Measurements from ENCODE around the gene SUPT4H1. TPM values are rescaled to one million over a fixed set of nuclear protein-coding genes. Genes with fewer than 3 reads are reported as not detected.

SUPT4H1 gene
- total RNA-seq, 1 experiment from 2014 or later, result 61.2 TPM

DNA sequence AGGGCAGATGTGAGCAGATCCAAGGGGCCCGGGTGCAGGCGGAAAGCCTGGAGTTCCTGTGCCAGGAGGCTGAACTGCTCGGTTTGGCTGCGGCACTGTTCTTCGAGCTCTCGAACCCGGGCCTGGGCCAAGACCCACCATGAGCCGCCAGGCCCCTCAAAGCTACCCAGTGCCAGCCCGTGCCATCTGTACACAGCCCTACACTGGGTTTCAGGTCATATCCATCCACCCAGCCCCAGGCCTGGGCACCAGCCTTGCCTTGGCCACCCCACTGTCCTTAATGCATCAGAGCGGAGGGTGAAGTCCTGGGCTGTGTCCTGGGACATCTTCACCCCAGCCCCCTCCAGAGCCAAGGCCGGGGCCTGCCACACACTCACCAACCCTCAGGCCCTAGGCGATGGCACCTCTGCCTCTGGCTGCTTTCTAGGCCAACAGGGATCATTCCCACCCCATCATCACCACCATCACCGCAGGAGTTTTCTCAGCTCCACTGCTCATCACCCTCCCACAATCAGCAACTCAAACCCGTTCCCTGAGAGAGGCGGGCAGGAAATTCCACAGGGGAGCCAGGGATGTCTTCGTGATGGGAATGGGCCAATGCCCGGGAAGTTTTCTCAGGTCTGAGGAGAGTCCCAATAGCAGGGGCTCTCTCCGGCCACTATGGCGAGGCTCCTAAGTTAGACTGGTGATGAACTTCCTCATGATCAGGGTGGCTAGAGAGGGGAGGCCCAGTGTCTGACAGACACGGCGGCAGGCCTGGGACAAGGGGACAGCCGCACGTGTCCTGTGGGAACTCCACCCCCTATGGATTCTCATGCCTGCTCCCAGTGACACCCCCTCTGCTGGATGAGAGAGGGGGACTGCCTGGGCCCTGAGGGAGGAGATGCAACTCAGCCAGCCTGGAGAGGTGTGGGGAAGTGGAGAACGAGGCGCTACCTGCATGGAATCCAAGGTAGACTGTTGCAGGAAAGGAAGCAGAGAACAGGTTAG lies 32.5 kb downstream of the SUPT4H1 start:
- no peak overlapping the region for H3K27ac ChIP-seq
- H3K27me3 ChIP-seq, result no peaks in the 10 kb centered on the region
- no peak for DNase-seq
- H3K4me3 ChIP-seq, result no peak overlapping the region
- H3K9me3 ChIP-seq (replicated peaks), result no peaks in the 10 kb centered on the region
- peaks cover 3% of the 10 kb centered on the region; the same call in 1 of the 2 replicates for H3K4me1 ChIP-seq
- no peaks in the 10 kb centered on the region for H3K36me3 ChIP-seq

DNA sequence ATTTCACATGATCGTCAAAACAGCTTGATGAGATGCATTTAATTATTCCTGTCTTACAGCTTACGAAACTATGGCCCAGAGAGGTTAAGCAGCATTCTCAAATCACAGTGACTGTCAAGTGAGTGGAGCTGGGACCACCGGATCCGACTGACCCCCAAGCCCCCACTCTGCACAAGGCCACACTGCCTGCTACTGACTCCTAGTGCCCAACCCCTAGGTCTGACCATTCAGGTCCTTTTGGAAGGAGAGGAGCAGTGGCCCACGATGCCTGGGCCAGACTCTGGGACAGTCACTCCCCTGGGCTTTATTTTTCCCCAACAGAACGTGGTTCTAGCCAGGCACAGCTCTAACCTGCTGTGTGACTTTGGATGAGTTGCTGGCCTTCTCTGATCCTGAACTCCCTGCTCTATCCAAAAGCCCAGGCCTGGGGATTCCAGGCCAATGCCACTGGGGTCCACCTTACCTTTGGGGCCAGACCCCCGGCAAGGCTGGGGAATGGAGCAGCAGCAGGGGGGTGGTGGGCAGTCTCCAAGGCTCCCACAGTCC lies 33.3 kb downstream of the SUPT4H1 start:
- Histone ChIP-seq H3K27me3 (no peaks in the 10 kb centered on the region), H3K4me1 (peaks cover 10% of the 10 kb centered on the region), H3K36me3 (no peaks in the 10 kb centered on the region), H3K27ac (no peak overlapping the region), H3K4me3 (no peak overlapping the region), H3K9me3 (replicated peaks) (no peaks in the 10 kb centered on the region)
- DNase-seq, result no peak

DNA sequence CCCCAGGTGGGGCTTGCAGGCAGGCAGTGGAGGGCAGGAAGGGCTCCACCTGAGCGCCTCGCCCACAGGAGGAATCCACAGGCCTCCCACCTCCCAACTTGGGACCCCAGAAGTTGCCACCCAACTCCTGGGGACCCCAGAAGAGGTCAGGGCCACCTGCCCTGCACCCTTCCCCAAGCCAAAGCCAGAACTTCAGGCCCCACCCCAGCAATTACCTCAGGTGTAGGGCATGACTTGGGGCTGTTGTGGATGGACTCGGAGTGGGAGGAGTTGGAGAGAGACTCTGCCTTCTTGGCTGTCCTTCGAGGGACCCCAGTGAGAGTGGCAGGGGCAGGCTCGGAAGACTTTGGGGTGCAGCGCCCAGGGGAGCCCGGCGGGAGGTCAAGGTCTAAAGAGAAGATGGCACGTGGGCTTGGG lies 33.9 kb downstream of the SUPT4H1 start:
- H3K27ac ChIP-seq, result no peak overlapping the region
- no peaks in the 10 kb centered on the region for H3K27me3 ChIP-seq
- H3K4me3 ChIP-seq, result no peak overlapping the region
- no peaks in the 10 kb centered on the region for H3K9me3 ChIP-seq (replicated peaks)
- DNase-seq, result no peak
- H3K4me1 ChIP-seq, result peaks cover 16% of the 10 kb centered on the region
- H3K36me3 ChIP-seq, result no peaks in the 10 kb centered on the region

DNA sequence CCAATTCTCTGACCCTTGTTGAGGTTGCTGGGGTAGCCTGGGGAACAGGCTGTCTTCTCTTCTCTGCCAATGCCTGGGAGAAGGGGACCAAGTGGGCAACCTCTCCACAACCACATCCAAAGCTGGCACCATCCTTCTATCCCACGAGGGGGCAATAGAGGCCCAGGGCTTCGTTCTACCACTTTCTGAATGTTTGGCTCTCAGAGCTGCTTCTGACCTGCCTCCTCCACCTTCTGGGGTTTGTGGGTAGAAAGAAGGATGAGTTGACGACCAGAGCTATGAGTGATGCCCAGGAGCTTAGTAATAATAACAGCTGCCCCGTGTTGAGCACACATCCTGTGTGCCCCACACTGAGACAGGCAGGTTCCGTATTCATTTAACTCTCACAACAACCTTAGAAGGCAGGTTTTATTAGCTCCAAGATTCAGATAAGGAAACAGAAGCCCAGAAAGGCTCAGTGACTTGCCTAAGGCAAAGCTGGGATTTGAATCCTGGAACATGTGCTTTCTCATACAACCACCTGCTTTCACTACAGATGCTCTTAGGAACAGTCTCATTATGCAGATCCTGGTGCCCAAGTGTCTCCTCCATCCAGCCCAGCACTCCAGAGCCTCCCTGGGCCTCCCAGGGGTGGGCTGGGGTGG lies 34.5 kb downstream of the SUPT4H1 start:
- peak; percentile 35 to 64 for DNase-seq
- H3K27ac ChIP-seq, result no peak overlapping the region
- peaks cover 16% of the 10 kb centered on the region for H3K4me1 ChIP-seq
- H3K9me3 ChIP-seq (replicated peaks), result no peaks in the 10 kb centered on the region
- no peak overlapping the region for H3K4me3 ChIP-seq
- no peaks in the 10 kb centered on the region for H3K27me3 ChIP-seq
- H3K36me3 ChIP-seq, result no peaks in the 10 kb centered on the region

DNA sequence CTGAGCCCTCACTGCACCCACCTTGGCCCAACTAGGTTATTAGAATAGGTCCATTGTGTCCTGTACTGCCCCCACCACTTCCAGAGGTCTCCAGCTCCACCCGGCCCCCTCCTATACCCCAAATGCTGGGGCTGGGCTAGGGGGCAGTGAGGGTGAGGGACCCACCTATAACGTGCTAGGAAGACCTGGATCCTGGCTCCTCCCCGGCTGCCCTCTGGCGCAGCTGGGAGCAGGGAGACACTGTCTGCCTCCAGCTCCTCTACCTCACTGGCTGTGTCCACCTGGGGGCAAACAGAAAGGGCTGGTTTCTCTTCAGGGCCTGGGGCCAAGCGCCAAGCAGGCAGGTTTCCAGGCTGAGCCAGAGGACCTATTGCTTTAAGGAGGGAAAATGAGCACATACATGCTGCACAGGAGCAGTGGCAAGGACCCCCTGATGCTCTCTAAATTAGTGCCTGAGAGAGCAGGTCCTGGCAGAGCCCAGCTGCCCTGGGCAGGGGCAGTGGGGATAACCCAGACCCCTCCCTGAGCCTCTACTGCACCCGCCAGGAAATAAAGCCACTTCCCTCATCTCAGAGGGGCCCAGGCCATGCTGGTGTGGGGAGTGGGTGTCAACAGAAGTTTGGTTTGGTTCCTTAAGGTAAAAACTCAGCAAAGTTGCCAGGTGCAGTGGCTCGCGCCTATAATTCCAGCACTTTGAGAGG lies 35.6 kb downstream of the SUPT4H1 start:
- H3K36me3 ChIP-seq, result no peaks in the 10 kb centered on the region
- no peak for DNase-seq

DNA sequence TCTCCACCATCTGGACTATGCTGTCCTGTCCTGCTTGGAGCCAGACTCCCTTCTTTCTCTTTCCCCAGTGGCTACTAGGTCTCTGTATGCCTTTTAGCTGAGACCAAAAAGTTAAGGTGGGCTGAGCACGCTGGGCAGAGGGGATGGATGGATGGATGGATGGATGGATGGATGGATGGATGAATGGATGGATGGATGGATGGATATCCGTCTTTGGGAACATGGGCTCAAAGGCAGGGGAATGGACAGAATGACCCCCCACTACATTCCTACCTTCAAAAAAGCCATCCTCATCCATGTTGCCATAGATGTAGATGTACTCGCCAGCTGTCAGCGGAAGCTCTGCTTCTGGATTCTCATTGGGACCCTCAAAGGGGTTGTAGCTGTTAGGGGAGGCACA lies 36.3 kb downstream of the SUPT4H1 start:
- Histone ChIP-seq H3K36me3 (no peaks in the 10 kb centered on the region), H3K27me3 (no peaks in the 10 kb centered on the region), H3K27ac (no peak overlapping the region), H3K9me3 (replicated peaks) (no peaks in the 10 kb centered on the region), H3K4me3 (no peak overlapping the region), H3K4me1 (peaks cover 16% of the 10 kb centered on the region)
- no peak for DNase-seq

More for the DNA sequence above, 35.6 kb downstream of the SUPT4H1 start:
- Histone ChIP-seq H3K4me3 (no peak overlapping the region), H3K27me3 (no peaks in the 10 kb centered on the region), H3K4me1 (peaks cover 16% of the 10 kb centered on the region), H3K27ac (no peak overlapping the region), H3K9me3 (replicated peaks) (no peaks in the 10 kb centered on the region)

DNA sequence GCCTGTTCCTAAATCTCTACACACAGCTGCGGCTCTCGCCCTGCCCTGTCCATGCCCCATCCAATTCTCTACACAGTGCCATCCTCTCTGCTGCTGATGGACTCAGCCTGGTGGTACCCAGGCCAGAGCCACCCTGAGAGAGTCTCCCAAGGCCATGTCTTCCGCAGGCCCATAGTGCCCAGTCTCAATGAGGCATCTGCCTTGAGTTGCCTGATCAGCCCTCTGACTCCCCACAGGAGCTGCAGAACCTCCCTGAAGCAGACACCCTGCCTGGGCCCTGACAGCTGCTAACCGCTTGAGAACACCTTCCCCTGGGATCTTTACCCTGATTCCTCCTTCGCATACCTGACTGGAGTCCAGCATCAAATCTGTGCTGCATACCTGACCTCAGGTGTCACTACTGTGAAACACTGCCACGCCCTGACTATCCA lies 36.7 kb downstream of the SUPT4H1 start:
- no peaks in the 10 kb centered on the region for H3K9me3 ChIP-seq (replicated peaks)
- no peaks in the 10 kb centered on the region for H3K27me3 ChIP-seq
- no peaks in the 10 kb centered on the region for H3K36me3 ChIP-seq
- no peak for DNase-seq
- no peak overlapping the region for H3K27ac ChIP-seq
- peaks cover 16% of the 10 kb centered on the region for H3K4me1 ChIP-seq
- H3K4me3 ChIP-seq, result no peak overlapping the region

DNA sequence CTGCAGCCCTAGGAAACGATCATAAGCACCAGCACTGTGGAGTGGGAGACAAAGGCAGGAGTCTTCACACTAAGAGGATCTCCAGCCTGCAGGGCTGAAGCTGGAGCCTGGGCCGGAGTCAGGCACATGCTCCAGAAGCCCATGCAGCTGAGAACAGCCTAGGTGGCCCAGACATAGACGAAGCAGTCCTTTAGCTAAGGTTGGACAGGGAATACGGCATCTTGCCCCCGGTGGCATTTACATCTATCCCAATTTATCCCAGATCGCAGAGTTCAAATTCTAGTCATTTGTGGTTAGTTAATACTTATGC lies 37.3 kb downstream of the SUPT4H1 start:
- Histone ChIP-seq H3K4me1 (peaks cover 16% of the 10 kb centered on the region), H3K36me3 (no peaks in the 10 kb centered on the region), H3K4me3 (no peak overlapping the region), H3K27me3 (no peaks in the 10 kb centered on the region), H3K9me3 (replicated peaks) (no peaks in the 10 kb centered on the region), H3K27ac (peak overlapping the region; percentile 48)
- no peak for DNase-seq

DNA sequence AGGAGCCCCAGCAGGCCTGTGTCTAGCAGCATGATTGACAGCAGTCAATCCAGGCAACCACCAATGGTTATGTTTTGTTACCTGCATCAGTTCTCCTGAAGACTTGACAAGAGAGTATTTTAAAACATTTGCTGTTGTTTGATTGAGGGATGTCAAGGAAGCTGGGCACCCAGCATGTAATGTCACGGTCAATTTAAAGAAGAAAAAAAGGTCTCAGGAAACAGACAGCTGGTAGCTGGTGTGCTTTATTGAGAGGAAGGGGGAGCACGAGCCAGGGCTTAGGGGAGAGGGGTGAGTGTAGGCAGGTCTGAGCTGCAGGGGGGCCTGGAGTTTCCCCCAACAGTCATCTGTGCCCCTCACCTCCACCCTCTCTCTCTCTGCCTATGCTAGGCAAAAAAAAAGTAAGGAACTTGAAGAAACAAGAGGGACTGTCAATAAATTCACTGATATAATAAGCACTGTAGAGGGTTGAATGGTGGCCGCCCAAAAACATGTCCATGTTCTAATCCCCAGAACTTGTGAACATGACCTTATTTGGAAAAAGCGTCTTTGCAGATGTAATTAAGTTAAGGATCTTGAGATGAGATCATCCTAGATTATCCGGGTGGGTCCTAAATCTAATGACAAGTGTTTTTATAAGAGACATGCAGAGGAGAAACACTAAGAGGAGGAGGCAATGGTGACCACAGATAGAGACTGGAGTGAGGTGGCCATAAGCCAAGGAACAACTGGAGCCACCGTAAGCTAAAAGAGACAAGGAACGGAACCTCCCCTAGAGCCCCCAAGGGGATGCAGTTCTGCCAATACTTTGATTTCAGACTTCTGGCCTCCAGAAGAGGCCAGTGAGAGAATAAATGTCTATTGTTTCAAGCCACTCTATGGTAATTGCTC lies 37.9 kb downstream of the SUPT4H1 start:
- no peak overlapping the region for H3K4me3 ChIP-seq
- no peaks in the 10 kb centered on the region for H3K36me3 ChIP-seq
- H3K9me3 ChIP-seq (replicated peaks), result no peaks in the 10 kb centered on the region
- peak; percentile 37 to 59 for DNase-seq
- H3K4me1 ChIP-seq, result peaks cover 16% of the 10 kb centered on the region
- no peaks in the 10 kb centered on the region for H3K27me3 ChIP-seq
- peak overlapping the region; percentile 48 for H3K27ac ChIP-seq

DNA sequence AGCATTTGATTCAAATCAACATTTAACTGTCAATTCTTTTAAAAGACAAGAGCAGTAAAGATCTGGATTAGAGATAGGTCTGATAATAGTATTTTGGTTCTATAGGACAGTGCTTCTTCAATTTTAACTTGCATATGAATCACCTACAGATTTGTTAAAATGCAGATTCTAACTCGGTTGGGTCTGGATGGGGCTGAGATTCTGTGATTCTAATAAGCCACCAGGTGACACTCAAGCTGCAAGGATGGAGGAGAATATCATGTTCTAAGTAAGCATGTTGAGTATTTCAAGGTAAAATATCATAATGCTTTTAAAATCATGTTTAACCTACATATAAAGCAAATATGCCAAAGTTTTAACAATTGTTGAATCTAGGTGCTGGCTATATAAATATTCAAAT lies 39.2 kb downstream of the SUPT4H1 start:
- Histone ChIP-seq H3K4me1 (peaks cover 16% of the 10 kb centered on the region), H3K27ac (no peak overlapping the region), H3K4me3 (no peak overlapping the region), H3K36me3 (no peaks in the 10 kb centered on the region), H3K9me3 (replicated peaks) (no peaks in the 10 kb centered on the region), H3K27me3 (no peaks in the 10 kb centered on the region; the same call in 1 of the 2 replicates)
- DNase-seq, result no peak

DNA sequence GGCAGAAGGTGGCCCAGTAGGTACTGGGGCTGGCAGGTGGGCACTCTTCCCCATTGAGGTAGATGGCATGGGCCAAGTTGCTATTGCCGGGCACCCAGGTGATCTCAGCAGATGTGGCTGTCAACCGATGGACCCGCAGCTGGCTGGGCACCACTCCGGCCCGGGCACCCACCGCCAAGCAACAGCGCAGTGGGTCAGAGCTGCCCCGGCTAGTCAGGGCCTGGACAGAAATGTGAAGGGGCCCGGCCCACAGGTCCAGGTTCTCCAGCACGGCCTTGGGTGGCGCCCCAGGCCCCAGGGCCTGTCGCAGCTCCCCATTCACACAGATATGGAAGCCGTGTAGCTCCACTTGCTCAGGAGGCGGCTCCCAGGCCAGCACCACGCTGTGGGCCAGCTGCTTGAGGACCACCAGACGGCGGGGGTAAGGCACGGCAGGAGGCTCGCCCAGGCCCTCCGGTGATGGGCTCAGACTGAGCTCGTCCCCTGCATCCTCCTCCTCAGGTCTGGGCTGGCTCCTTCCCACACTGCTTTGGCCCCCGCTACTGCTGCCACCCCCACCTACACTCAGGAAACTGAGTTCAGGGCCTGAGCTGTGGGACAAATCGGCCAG lies 39.9 kb downstream of the SUPT4H1 start:
- DNase-seq, result no peak
- Histone ChIP-seq H3K36me3 (no peaks in the 10 kb centered on the region), H3K27me3 (no peaks in the 10 kb centered on the region; the same call in 1 of the 2 replicates), H3K27ac (no peak overlapping the region), H3K9me3 (replicated peaks) (no peaks in the 10 kb centered on the region), H3K4me1 (peaks cover 16% of the 10 kb centered on the region), H3K4me3 (no peak overlapping the region)

DNA sequence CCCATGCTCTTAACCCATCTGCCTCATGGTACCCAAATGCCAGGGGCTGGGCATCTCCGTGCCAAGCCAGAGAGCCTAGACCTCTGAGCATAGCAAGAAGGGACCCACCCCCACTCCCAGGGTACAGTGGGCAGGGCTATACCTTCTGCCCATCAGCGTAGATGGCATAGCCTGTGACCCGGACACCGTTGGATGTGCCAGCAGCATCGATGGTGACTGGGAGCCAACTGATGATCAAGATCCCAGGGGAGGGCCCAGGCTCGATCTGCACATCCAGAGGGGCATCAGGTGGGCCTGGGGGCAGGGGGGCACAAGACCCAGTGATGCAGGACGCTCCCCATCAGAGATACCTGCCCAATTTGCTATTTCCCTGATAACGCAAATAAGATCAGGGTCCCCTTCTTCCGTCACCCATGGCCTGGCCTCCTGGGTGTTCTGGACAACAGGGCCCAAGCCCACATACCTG lies 40.5 kb downstream of the SUPT4H1 start:
- H3K36me3 ChIP-seq, result no peaks in the 10 kb centered on the region
- no peaks in the 10 kb centered on the region for H3K9me3 ChIP-seq (replicated peaks)
- no peak overlapping the region for H3K27ac ChIP-seq
- H3K4me1 ChIP-seq, result peaks cover 16% of the 10 kb centered on the region
- no peaks in the 10 kb centered on the region; the same call in 1 of the 2 replicates for H3K27me3 ChIP-seq
- H3K4me3 ChIP-seq, result no peak overlapping the region
- peak in 1 of 2 experiments; percentile 0 for DNase-seq

Measured in SJCRH30 (cell line).